Measurements from ENCODE around the gene FOXL2.

- TF ChIP-seq JUN (IDR thresholded peaks at IDR 0.05), result no peak
- no peak for TF ChIP-seq CBX8 (IDR thresholded peaks at IDR 0.05)
- TF ChIP-seq ELK1 (IDR thresholded peaks at IDR 0.05; ENCODE audit: low read depth, low read length), result no peak
Observed at GRCh38 chr3:138899351-138899991, 47.5 kb downstream of the FOXL2 start.
